Smooth muscle cell (in vitro differentiated cells): ENCODE results near the gene RPLP2. TPM values are rescaled to one million over a fixed set of nuclear protein-coding genes. Genes with fewer than 3 reads are reported as not detected.

Source experiments
- DNase-seq: peaks from one replicate; lab custom pipeline; 2025; ENCODE audit not compliant: unreplicated experiment; lab: John Stamatoyannopoulos, UW
- H2AFZ ChIP-seq: fragments of 200-600 bp; sonication (generic); 2 replicates; pipeline ENCODE4 v1.6.0; 2016; ENCODE audit warnings: antibody characterized with exemption, low read depth, mild to moderate bottlenecking
- H3F3A ChIP-seq: fragments of 200-600 bp; sonication (generic); 2 replicates; pipeline ENCODE4 v1.6.0; 2017; ENCODE audit warnings: antibody characterized with exemption, low read depth
- H3K27ac ChIP-seq: fragments of 200-600 bp; sonication (generic); 2 replicates; pipeline ENCODE4 v1.5.1; 2016; ENCODE audit warnings: low read depth, mild to moderate bottlenecking
- H3K27me3 ChIP-seq: fragments of 200-600 bp; sonication (generic); 2 replicates; pipeline ENCODE4 v1.6.1; 2016; ENCODE audit warnings: low read depth, mild to moderate bottlenecking
- H3K36me3 ChIP-seq: fragments of 200-600 bp; sonication (generic); 2 replicates; pipeline ENCODE4 v1.5.1; 2016; ENCODE audit warnings: low read depth
- H3K4me1 ChIP-seq: fragments of 200-600 bp; sonication (generic); 2 replicates; pipeline ENCODE4 v1.5.1; 2016; ENCODE audit warnings: low read depth
- H3K4me2 ChIP-seq: fragments of 200-600 bp; sonication (generic); 2 replicates; pipeline ENCODE4 v1.6.0; 2016; ENCODE audit warnings: mild to moderate bottlenecking
- H3K4me3 ChIP-seq: fragments of 200-600 bp; sonication (generic); 2 replicates; pipeline ENCODE4 v1.5.1; 2016; ENCODE audit warnings: mild to moderate bottlenecking
- H3K79me2 ChIP-seq: fragments of 200-600 bp; sonication (generic); 2 replicates; pipeline ENCODE4 v1.6.0; 2016; ENCODE audit warnings: low read depth, mild to moderate bottlenecking
- H3K9ac ChIP-seq: fragments of 200-600 bp; sonication (generic); 2 replicates; pipeline ENCODE4 v1.6.0; 2016; ENCODE audit warnings: low read depth
- H3K9me3 ChIP-seq: fragments of 200-600 bp; sonication (generic); replicated peaks from 2 replicates; pipeline ENCODE4 v1.5.1; 2016; ENCODE audit warnings: low read depth
- H4K20me1 ChIP-seq: fragments of 200-600 bp; sonication (generic); 2 replicates; pipeline ENCODE4 v1.6.0; 2016; ENCODE audit warnings: low read depth
- WGBS: methylation state at CpG from one replicate; pipeline ENCODE4 v1.1.7; 2016; ENCODE audit warnings: low lambda C conversion rate; 5-methylcytosine and 5-hydroxymethylcytosine counted together
- polyA plus RNA-seq: library from polyadenylated mRNA; unstranded; fragments of >200 nt; fragmentation: Nextera tagmentation; extraction: Ambion mirVana; gene quantifications from 2 replicates; pipeline ENCODE4 v1.2.1, GENCODE V29; 2016
- total RNA-seq: library from RNA; depleted of rRNA; stranded (reverse); fragments of >200 nt; gene quantifications from 2 replicates; pipeline ENCODE4 v1.2.3, GENCODE V29; 2014
- TF ChIP-seq, protein P1 (sequence below): fragments of 200-600 bp; sonication (generic); IDR thresholded peaks from 2 replicates; pipeline ENCODE4 v1.5.1; 2017; ENCODE audit warnings: borderline replicate concordance, mild to moderate bottlenecking, antibody characterized with exemption; ENCODE audit not compliant: insufficient read depth, poor library complexity, severe bottlenecking

The RPLP2 gene
- total and polyA plus RNA-seq, 2 experiments from 2014 or later: 472 to 622 TPM

DNA sequence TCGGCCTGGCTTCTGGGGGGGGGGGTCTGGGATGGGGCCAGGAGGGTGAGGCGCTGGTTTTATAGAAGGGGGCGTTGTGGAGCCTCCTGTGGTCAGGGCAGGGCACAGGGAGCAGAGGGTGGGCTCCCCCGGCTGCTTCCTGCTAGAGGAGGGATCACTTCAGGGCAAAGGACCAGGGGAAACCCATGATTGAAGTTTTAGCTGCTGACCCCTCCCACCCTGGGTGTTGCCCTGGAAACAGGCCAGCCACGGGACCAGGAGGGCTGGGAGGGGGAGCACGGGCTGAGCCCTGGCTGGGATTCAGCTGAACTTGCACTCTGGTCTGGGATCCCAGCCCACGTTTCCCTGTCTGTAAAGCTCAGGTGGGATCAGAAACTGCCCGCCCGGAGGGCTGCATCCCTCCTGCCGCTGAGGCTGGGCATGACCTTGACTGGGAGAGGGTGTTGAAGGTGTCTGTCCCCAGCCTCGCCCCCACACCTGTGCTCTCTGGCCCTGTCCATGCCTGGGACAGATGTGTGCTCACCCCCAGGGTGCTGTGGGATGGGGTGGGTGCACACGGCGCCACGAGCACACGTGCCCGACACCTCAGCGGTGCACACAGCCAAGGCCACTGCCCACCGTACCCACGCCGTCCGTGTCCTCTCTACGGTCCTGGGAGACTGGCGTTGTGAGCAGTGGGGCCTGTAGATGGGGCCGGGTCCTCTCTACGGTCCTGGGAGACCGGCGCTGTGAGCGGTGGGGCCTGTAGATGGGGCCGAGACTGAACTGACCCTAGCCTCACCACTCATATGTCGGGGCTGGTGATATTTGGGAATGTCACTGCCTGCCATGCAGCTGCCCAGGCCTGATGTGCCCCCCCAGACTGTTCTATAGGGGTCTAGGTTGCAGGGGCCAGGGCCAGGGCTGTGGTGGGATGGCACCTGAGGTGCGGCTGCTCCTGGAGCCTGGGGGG, 35.2 kb downstream of the RPLP2 start:
- H3K9me3 ChIP-seq: no peaks in the 10 kb centered on the region
- WGBS: 46% methylated on average over 24 of the region's 31 CpGs
- H2AFZ ChIP-seq: no peak overlapping the region
- H3K4me1 ChIP-seq: peaks cover 34% of the 10 kb centered on the region
- peaks cover 73% of the 10 kb centered on the region for H4K20me1 ChIP-seq
- H3K4me3 ChIP-seq: peak overlapping the region; percentile 96
- H3F3A ChIP-seq: peaks cover 8% of the 10 kb centered on the region
- no peaks in the 10 kb centered on the region for H3K36me3 ChIP-seq
- peak overlapping the region; percentile 96 for H3K4me2 ChIP-seq
- peaks cover 10% of the 10 kb centered on the region for H3K27me3 ChIP-seq
- DNase-seq: peak; percentile 74
- H3K9ac ChIP-seq: no peak overlapping the region
- H3K27ac ChIP-seq: peak overlapping the region; percentile 66
- peaks cover 21% of the 10 kb centered on the region for H3K79me2 ChIP-seq
- TF ChIP-seq, protein P1, sequence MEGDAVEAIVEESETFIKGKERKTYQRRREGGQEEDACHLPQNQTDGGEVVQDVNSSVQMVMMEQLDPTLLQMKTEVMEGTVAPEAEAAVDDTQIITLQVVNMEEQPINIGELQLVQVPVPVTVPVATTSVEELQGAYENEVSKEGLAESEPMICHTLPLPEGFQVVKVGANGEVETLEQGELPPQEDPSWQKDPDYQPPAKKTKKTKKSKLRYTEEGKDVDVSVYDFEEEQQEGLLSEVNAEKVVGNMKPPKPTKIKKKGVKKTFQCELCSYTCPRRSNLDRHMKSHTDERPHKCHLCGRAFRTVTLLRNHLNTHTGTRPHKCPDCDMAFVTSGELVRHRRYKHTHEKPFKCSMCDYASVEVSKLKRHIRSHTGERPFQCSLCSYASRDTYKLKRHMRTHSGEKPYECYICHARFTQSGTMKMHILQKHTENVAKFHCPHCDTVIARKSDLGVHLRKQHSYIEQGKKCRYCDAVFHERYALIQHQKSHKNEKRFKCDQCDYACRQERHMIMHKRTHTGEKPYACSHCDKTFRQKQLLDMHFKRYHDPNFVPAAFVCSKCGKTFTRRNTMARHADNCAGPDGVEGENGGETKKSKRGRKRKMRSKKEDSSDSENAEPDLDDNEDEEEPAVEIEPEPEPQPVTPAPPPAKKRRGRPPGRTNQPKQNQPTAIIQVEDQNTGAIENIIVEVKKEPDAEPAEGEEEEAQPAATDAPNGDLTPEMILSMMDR: no peak

DNA sequence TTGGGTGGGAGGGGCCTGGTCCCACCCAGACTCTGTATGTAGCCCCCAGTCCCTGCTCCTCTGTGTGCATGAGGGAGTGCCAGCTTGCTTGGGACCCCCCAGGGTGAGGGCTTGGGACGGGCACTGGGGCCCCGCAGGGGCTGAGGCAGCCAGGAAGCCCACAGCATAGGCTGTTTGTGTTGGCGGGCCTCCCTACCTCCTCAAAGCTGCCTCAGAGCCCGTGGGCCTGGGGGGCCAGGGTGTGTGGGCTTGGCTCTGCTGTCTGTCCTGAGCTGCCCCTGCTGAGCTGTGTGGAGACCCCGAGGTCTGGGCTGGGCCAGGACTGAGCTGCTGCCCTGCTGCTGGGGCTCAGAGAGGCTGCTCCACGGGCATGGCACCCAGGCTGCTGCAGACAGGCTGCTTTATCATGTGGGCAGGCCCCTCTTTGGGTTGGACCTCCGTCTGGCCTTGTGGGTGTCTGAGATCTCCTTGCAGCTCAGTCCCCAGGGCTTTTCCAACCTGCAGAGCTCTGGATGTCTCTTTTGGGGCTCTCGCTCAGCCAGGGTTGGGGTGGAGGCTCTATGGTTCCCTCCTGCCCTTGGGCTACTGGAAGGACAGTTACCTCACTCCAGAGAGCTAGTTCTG, 36.2 kb downstream of the RPLP2 start:
- H3K27ac ChIP-seq: no peak overlapping the region
- WGBS: 58% methylated on average over 8 of the region's 8 CpGs
- H3K27me3 ChIP-seq: peaks cover 19% of the 10 kb centered on the region
- DNase-seq: no peak
- TF ChIP-seq, protein P1: no peak
- H3K79me2 ChIP-seq: peaks cover 14% of the 10 kb centered on the region
- H3K4me1 ChIP-seq: peaks cover 35% of the 10 kb centered on the region
- peaks cover 4% of the 10 kb centered on the region for H3F3A ChIP-seq
- no peak overlapping the region for H3K9ac ChIP-seq
- H4K20me1 ChIP-seq: peaks cover 73% of the 10 kb centered on the region
- H3K9me3 ChIP-seq: no peaks in the 10 kb centered on the region
- H2AFZ ChIP-seq: no peak overlapping the region
- H3K4me3 ChIP-seq: no peak overlapping the region
- peak overlapping the region; percentile 96 for H3K4me2 ChIP-seq
- no peaks in the 10 kb centered on the region for H3K36me3 ChIP-seq

DNA sequence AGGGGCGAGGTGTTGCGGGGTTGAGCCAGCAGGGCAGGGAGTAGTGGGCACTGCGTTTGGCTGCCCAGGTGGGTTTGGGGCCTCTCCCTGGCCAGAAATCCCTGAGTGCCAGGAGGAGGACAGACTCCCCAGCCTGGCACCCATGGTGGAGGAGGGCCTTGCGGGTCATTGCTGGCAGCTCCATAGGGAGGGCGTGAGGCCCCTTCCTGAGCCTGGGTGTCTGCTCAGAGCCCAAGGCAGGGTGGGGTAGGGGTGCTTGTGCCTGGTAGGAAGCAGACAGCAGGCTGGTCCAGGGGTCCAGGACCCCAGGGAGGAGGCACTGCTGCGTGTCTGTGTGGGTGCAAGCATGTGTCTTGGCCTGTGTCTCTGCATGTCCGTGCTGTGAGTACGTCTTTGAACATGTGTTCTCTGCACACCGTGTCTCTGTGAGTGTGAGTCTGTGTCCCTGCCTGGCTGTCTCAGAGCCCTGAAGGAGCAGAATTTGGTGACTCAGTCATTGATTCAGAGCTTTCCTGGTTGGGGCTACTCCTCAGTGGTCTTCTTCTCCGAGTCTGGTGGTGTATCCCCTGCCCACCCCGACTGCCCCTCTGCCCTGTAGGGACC, 36.8 kb downstream of the RPLP2 start:
- Histone ChIP-seq H3K79me2 (peaks cover 8% of the 10 kb centered on the region), H3K4me3 (no peak overlapping the region), H3K27me3 (peaks cover 19% of the 10 kb centered on the region), H3K9ac (no peak overlapping the region), H3K4me2 (no peak overlapping the region), H3K36me3 (no peaks in the 10 kb centered on the region), H2AFZ (no peak overlapping the region), H3K9me3 (no peaks in the 10 kb centered on the region), H3K4me1 (peaks cover 31% of the 10 kb centered on the region), H3K27ac (no peak overlapping the region), H3F3A (no peaks in the 10 kb centered on the region), H4K20me1 (peaks cover 73% of the 10 kb centered on the region)
- DNase-seq: no peak
- TF ChIP-seq, protein P1: no peak
- WGBS: 78% methylated on average over 11 of the region's 11 CpGs
